Fibroblast of lung (primary cell): Measurements from ENCODE around the gene RIF1. TPM values are rescaled to one million over a fixed set of nuclear protein-coding genes. Genes with fewer than 3 reads are reported as not detected.
A peak's percentile ranks its signal among the peaks of the same experiment; 100 is the strongest.

Experiments
- DNase-seq, 2 donors: peaks; one replicate each; pipeline versions ENCODE4 v3.0.0 to v3.0.0-alpha.2; 2010; ENCODE audit warnings: low read depth in 2 of 2
- H2AFZ ChIP-seq: 2 replicates; pipeline ENCODE4 v1.5.1; 2012; ENCODE audit warnings: low read length, control low read depth, inconsistent platforms
- H3K27ac ChIP-seq: 2 replicates; pipeline ENCODE4 v1.5.1; 2011; ENCODE audit warnings: low read length, control low read depth; ENCODE audit not compliant: insufficient read depth
- H3K27me3 ChIP-seq: 2 replicates; pipeline ENCODE4 v1.5.1; 2011; ENCODE audit warnings: mild to moderate bottlenecking, low read length; ENCODE audit not compliant: control insufficient read depth, insufficient read depth
- H3K36me3 ChIP-seq: 2 replicates; pipeline ENCODE4 v1.5.1; 2011; ENCODE audit warnings: low read length; ENCODE audit not compliant: control insufficient read depth, insufficient read depth
- H3K4me1 ChIP-seq: 2 replicates; pipeline ENCODE4 v1.5.1; 2011; ENCODE audit warnings: low read length; ENCODE audit not compliant: control insufficient read depth, insufficient read depth; ENCODE audit errors: extremely low read depth
- H3K4me2 ChIP-seq: 2 replicates; pipeline ENCODE4 v1.5.1; 2011; ENCODE audit warnings: low read length, control low read depth; ENCODE audit not compliant: insufficient read depth; ENCODE audit errors: extremely low read depth
- H3K4me3 ChIP-seq, 4 experiments: fragments of 200-600 bp in 1 of 4; sonication (generic) in 1 of 4; replicated peaks in 1 of 4; 2 replicates each; pipeline ENCODE4 v1.5.1; 2011 to 2016; ENCODE audit warnings: low read length in 4 of 4, low read depth in 3 of 4, mild to moderate bottlenecking in 3 of 4, control low read depth in 2 of 4, inconsistent platforms in 1 of 4, mixed read lengths in 1 of 4; ENCODE audit not compliant: insufficient read depth in 1 of 4; ENCODE audit errors: control extremely low read depth in 1 of 4
- H3K79me2 ChIP-seq: 2 replicates; pipeline ENCODE4 v1.5.1; 2012; ENCODE audit warnings: mild to moderate bottlenecking, low read length, inconsistent platforms; ENCODE audit not compliant: control insufficient read depth, insufficient read depth
- H3K9ac ChIP-seq: 2 replicates; pipeline ENCODE4 v1.5.1; 2011; ENCODE audit warnings: mild to moderate bottlenecking, low read length, control low read depth; ENCODE audit not compliant: insufficient read depth
- H3K9me3 ChIP-seq: 2 replicates; pipeline ENCODE4 v1.5.1; 2012; ENCODE audit warnings: low read depth, low read length; ENCODE audit not compliant: control insufficient read depth, insufficient read depth
- H4K20me1 ChIP-seq: 2 replicates; pipeline ENCODE4 v1.5.1; 2011; ENCODE audit warnings: low read length; ENCODE audit not compliant: control insufficient read depth, insufficient read depth; ENCODE audit errors: extremely low read depth
- CTCF ChIP-seq, 2 donors: IDR thresholded peaks in 1 of 2; conservative IDR thresholded peaks in 1 of 2; 1 replicate in 1 of 2; 2 replicates in 1 of 2; pipeline ENCODE4 v1.5.1; 2011 to 2012; ENCODE audit warnings: low read length in 2 of 2, control low read depth in 1 of 2, inconsistent platforms in 1 of 2, low read depth in 1 of 2, mild to moderate bottlenecking in 1 of 2
- EZH2 ChIP-seq: IDR thresholded peaks from 2 replicates; pipeline ENCODE4 v1.5.1; 2012; ENCODE audit warnings: low read length, control low read depth, mild to moderate bottlenecking; ENCODE audit errors: missing control alignments
- polyA plus RNA-seq, 2 donors: library from polyadenylated mRNA; depleted of rRNA in 1 of 2; stranded (reverse) in 1 of 2; unstranded in 1 of 2; fragments of >200 nt; gene quantifications; 2 replicates each; pipeline ENCODE4 v1.2.1, GENCODE V29; 2011 to 2012; ENCODE audit warnings: missing spikeins in 1 of 2
- total RNA-seq: library from RNA; depleted of rRNA; stranded (reverse); fragments of >200 nt; gene quantifications from 2 replicates; pipeline ENCODE4 v1.2.1, GENCODE V29; 2014

RIF1 gene
- total and polyA plus RNA-seq, 2 donors (not counting 1 experiment from before 2014, with no cell fraction given), result 14.8 to 36.5 TPM

GRCh38 chr2:151465771-151466170 lies 56.1 kb downstream of the RIF1 start:
- no peak overlapping the region for H3K27ac ChIP-seq
- no peak overlapping the region for H3K4me3 ChIP-seq
- H3K79me2 ChIP-seq, result no peaks in the 10 kb centered on the region
- H2AFZ ChIP-seq, result no peak overlapping the region
- no peak for TF ChIP-seq EZH2
- TF ChIP-seq CTCF (conservative IDR thresholded peaks at IDR 0.05 in 1 of 2, IDR thresholded peaks at IDR 0.05 in 1 of 2; ENCODE audit: low read depth in 1 of 2, low read length in 2 of 2), result no peak
- no peaks in the 10 kb centered on the region for H4K20me1 ChIP-seq
- H3K27me3 ChIP-seq, result no peaks in the 10 kb centered on the region
- no peaks in the 10 kb centered on the region for H3K4me1 ChIP-seq
- DNase-seq, result no peak
- H3K36me3 ChIP-seq, result peaks cover 4% of the 10 kb centered on the region
- H3K4me2 ChIP-seq, result no peak overlapping the region
- no peaks in the 10 kb centered on the region for H3K9me3 ChIP-seq
- no peak overlapping the region for H3K9ac ChIP-seq

DNA sequence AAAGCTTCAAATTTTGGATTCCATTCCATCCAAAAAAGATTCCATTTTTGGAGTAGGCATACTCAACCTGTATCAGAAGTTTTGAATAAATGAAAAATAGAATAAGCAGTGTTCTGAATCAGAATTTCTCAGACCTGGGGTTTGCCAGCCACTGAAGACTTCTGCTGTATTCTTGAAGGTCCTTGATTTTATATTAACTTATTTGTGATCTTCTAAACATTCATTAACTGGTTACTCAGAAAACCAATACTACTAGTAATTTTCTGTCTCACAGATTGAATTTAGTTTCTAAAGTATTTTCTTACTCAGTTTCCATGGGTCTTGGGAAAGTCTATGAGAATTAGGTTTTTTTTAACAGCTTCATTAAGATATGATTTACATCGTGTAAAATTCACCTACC lies 60.9 kb downstream of the RIF1 start:
- Histone ChIP-seq H3K36me3 (peaks cover 2% of the 10 kb centered on the region), H3K79me2 (no peaks in the 10 kb centered on the region), H3K9me3 (no peaks in the 10 kb centered on the region), H3K27ac (no peak overlapping the region), H3K4me2 (no peak overlapping the region), H3K27me3 (no peaks in the 10 kb centered on the region), H2AFZ (no peak overlapping the region), H3K4me1 (no peaks in the 10 kb centered on the region), H3K9ac (no peak overlapping the region), H4K20me1 (no peaks in the 10 kb centered on the region), H3K4me3 (no peak overlapping the region)
- TF ChIP-seq EZH2 (no peak), CTCF (conservative IDR thresholded peaks at IDR 0.05 in 1 of 2, IDR thresholded peaks at IDR 0.05 in 1 of 2; ENCODE audit: low read depth in 1 of 2, low read length in 2 of 2) (no peak)
- DNase-seq, result no peak

- Histone ChIP-seq H3K79me2 (no peaks in the 10 kb centered on the region), H4K20me1 (no peaks in the 10 kb centered on the region), H3K4me1 (no peaks in the 10 kb centered on the region), H3K9ac (no peak overlapping the region), H3K4me3 (no peak overlapping the region), H3K27ac (no peak overlapping the region), H2AFZ (no peak overlapping the region), H3K36me3 (peaks cover 2% of the 10 kb centered on the region), H3K4me2 (no peak overlapping the region), H3K9me3 (no peaks in the 10 kb centered on the region), H3K27me3 (no peaks in the 10 kb centered on the region)
- TF ChIP-seq CTCF (conservative IDR thresholded peaks at IDR 0.05 in 1 of 2, IDR thresholded peaks at IDR 0.05 in 1 of 2; ENCODE audit: low read depth in 1 of 2, low read length in 2 of 2) (no peak), EZH2 (no peak)
- peak in 1 of 2 donors; percentile 64 for DNase-seq
Measured at GRCh38 chr2:151472966-151473365, 63.3 kb downstream of the RIF1 start.
